ENCODE data around the gene TMOD1. TPM values are rescaled to one million over a fixed set of nuclear protein-coding genes. Genes with fewer than 3 reads are reported as not detected.

The TMOD1 gene
- total RNA-seq, 1 donor from 2014 or later, result 0.98 TPM

DNA sequence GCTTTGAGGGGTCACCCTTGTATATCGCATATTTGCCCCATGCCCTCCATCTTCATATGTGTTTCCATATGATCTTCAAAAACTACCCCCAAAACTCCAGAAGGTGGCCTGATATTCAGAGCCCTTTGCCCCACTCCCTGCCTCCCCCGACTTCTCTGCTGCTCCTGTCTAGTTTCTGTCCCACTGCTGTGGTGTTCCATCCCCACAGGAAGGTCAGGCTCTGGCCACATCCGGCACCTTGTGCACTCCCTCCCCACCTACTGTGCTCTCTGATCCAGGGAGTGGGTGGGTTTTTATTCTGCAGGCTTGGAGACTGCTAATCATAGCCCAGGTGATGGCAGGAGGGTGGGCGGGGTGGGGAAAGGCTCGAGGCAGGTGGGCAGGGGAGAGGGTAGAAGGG, 52.4 kb downstream of the TMOD1 start:
- DNase-seq (ENCODE audit: low read depth), result no peak
- TF ChIP-seq, protein P1, sequence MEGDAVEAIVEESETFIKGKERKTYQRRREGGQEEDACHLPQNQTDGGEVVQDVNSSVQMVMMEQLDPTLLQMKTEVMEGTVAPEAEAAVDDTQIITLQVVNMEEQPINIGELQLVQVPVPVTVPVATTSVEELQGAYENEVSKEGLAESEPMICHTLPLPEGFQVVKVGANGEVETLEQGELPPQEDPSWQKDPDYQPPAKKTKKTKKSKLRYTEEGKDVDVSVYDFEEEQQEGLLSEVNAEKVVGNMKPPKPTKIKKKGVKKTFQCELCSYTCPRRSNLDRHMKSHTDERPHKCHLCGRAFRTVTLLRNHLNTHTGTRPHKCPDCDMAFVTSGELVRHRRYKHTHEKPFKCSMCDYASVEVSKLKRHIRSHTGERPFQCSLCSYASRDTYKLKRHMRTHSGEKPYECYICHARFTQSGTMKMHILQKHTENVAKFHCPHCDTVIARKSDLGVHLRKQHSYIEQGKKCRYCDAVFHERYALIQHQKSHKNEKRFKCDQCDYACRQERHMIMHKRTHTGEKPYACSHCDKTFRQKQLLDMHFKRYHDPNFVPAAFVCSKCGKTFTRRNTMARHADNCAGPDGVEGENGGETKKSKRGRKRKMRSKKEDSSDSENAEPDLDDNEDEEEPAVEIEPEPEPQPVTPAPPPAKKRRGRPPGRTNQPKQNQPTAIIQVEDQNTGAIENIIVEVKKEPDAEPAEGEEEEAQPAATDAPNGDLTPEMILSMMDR (conservative IDR thresholded peaks at IDR 0.05; ENCODE audit: low read depth, low read length), result no peak
- H3K4me3 ChIP-seq (ENCODE audit: low read depth, low read length), result no peak overlapping the region

DNA sequence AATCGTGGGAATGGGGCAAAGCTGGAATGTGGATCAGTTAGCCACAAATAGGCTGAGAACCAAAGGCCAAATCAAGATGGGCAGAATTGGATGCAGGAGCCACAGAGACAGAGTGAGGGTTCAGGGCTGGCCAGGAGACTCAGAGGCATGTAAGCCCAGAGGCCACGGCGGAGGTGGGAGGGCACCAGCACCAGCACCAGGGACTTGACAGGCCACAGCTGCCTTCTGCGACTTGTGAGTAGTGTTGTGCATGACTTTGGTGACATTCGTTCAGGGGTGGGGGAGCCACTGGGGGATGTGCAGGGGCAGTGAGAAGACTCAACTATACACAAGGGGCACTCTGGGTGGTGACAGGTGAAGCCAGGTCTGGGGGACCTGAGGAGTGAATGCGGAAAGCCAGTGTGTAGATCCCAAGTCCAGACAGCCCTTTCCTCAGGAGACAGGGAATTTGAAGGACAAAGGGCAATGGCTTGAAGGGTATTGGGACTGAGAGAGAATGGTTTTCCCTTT, 53.2 kb downstream of the TMOD1 start:
- TF ChIP-seq, protein P1 (conservative IDR thresholded peaks at IDR 0.05; ENCODE audit: low read depth, low read length), result no peak
- no peak overlapping the region for H3K4me3 ChIP-seq (ENCODE audit: low read depth, low read length)
- no peak for DNase-seq (ENCODE audit: low read depth)

DNA sequence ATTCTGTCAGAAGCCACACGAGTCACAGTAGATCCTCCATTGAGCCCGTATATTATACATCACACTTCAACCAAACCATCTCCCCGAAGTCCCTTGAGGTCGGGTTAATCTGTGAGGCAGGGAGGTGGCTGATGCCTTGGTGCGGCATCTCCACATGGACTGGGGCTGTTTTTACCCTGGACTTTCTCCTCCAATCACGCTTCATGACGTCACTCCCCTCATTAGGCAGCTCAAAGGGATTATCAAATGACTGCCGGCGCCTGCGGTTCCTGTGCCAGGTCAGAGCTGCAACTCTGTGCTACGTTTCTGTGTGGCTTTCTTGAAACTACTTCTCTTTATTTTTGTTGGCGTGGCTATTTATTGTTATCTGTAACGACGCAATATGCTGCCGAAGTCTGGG, 53.7 kb downstream of the TMOD1 start:
- TF ChIP-seq, protein P1 (conservative IDR thresholded peaks at IDR 0.05; ENCODE audit: low read depth, low read length), result no peak
- DNase-seq (ENCODE audit: low read depth), result no peak
- H3K4me3 ChIP-seq (ENCODE audit: low read depth, low read length), result no peak overlapping the region

DNA sequence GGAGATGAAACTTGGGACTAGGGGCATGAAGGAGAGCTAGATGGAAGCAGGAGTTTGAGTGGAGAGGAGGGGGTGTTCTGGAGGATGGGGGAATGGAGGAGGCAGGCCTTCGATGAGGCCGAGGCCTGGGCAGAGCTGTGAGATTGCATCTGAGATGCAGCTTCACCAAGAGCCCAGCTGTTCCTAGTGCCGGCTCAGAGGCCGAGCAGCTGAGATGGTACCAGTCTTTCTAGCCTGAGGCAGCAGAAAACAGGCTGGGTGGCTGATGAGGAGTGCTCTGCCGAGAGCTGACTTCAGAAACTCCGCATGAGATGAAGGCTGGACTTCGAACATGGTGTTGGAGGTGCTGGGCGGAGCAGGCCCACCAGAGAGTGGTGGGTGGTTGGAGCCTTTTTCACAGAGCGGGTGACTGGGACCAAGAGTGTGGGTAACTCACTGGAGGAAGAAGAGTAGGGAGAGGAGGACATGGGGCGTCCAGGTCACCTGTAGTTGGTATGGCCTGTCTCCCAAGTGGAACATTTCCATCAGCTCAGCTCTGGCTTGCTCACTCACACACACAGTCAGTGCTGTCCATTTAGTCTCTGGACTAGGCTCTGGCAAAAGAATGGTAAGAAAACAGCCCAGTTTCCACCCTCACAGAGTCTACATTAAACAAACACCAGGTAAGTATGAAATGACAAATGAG, 54.7 kb downstream of the TMOD1 start:
- TF ChIP-seq, protein P1 (conservative IDR thresholded peaks at IDR 0.05; ENCODE audit: low read depth, low read length), result no peak
- no peak overlapping the region for H3K4me3 ChIP-seq (ENCODE audit: low read depth, low read length)
- DNase-seq (ENCODE audit: low read depth), result no peak

DNA sequence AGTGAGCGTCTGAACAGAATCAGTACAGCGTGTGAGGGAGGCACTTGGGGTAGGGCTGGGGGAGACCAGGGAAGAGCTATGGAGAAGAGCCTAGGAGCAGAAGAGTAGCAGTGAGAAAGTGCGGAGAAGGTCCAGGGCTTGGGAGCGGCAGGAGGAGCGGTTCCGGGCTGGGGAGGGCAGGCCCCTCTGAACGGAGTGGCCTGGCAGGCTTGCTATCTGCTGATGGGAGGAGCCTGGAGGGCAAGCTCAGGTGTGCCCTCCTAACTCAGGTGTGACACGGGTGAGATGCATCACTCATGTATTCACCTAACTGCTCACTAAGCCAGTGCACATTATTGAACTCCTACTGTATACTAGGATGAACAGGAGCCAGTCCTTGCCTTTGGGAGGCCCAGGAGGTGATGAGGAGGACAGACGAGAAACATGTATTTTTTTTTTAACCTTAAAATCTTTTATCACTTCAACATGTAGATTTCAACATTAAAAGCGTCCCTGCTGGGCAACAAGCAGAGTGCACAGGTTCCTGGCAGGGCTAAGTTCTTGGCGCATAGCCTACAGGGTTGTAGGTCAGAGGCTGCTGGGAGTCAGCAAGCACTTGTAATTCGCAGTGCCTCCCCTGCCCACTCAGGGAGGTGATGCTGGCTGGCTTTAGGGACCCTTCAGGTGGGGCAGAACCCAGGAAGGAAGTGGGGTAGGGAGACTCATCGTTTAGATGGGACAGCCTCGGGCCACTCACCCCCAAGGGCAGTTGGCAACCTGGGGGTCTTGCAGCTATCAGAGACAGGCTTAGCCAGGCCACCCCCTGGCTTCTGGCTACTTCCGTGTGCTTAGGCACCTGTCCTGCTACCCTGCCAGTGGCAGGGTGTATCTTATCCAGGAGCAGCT, 55.5 kb downstream of the TMOD1 start:
- DNase-seq (ENCODE audit: low read depth), result no peak
- no peak overlapping the region for H3K4me3 ChIP-seq (ENCODE audit: low read depth, low read length)
- TF ChIP-seq, protein P1 (conservative IDR thresholded peaks at IDR 0.05; ENCODE audit: low read depth, low read length), result no peak

DNA sequence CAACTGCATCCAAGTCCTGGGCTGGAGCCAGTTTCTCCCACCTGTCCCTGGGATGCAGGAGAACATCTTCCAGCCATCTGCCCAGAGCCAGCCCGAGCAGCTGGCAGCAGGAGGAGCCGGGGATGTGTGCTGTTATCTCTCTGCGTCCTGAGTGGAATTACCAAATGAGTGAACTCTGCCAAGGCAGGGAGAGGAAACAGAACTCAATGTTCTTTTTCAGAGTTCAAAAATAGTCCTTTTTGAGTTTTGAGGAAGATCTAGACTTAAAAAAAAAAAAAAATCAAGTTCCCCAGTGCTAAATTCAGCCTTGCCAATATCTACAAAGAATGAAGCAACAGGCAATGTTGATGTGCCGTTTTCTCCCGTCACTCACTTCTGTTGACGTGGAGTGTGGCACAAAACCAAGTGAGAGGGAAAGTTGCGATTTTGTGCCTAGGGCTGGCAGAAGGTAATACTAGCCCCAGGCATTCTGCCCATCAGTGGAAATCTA, 56.2 kb downstream of the TMOD1 start:
- TF ChIP-seq, protein P1 (conservative IDR thresholded peaks at IDR 0.05; ENCODE audit: low read depth, low read length), result no peak
- no peak overlapping the region for H3K4me3 ChIP-seq (ENCODE audit: low read depth, low read length)
- DNase-seq (ENCODE audit: low read depth), result no peak

Measured in epithelial cell of proximal tubule (primary cell).